H1 (cell line): Measurements from ENCODE around the gene FCRL4. TPM values are rescaled to one million over a fixed set of nuclear protein-coding genes. Genes with fewer than 3 reads are reported as not detected.

ENCODE experiments used
- SAP30 ChIP-seq: fragments of 300-600 bp; sonication (generic); IDR thresholded peaks from 2 replicates; pipeline ENCODE4 v1.7.1; 2012; ENCODE audit warnings: low read length, moderate library complexity, mild to moderate bottlenecking, inconsistent platforms; ENCODE audit not compliant: insufficient read depth, insufficient replicate concordance
- SUZ12 ChIP-seq: fragments of 200-600 bp; sonication (generic); IDR thresholded peaks from 2 replicates; pipeline ENCODE4 v1.6.1; 2012; ENCODE audit warnings: mild to moderate bottlenecking, inconsistent platforms, low read length, moderate library complexity, mixed read lengths
- polyA plus RNA-seq, 7 experiments: library from polyadenylated mRNA; depleted of rRNA in 3 of 7; stranded (reverse) in 5 of 7; unstranded in 2 of 7; fragments of >200 nt in 5 of 7; fragments of 200-250 nt in 2 of 7; gene quantifications; 1 replicate in 5 of 7; 2 replicates in 1 of 7; 4 replicates in 1 of 7; pipeline versions ENCODE4 v1.2.1 to v1.2.3, GENCODE V29; 2011 to 2013; ENCODE audit warnings: missing spikeins in 2 of 7, mixed read lengths in 2 of 7
- total RNA-seq: library from RNA; stranded (reverse); fragmentation: NEBNext Ultra II Directional; extraction: Animal tissue kit (Norgen Biotek cat#: 25700); gene quantifications from 2 replicates; pipeline ENCODE4 v1.2.1, GENCODE V29; 2021

FCRL4 gene
- total and polyA plus RNA-seq, 2 of the 8 experiments (the other 6 are each of a cell fraction or from before 2014, with no cell fraction given), result not detected

- TF ChIP-seq SUZ12 (no peak), SAP30 (no peak)
- TF ChIP-seq, all 59 proteins: peak for 0
These were observed 20.3 kb upstream of the FCRL4 start (continued) for GRCh38 chr1:157618190-157618589.
